Daoy (cell line): ENCODE data around the gene TFB1M. TPM values are rescaled to one million over a fixed set of nuclear protein-coding genes. Genes with fewer than 3 reads are reported as not detected.

Experiments
- DNase-seq: peaks from one replicate; pipeline ENCODE4 v3.0.0-alpha.2; 2015; ENCODE audit warnings: low read depth
- total RNA-seq: library from RNA; depleted of rRNA; stranded (reverse); fragments of >200 nt; shearing (Covaris generic); gene quantifications from 2 replicates; pipeline ENCODE4 v1.2.3, GENCODE V29; 2014

TFB1M gene
- total RNA-seq, 1 experiment from 2014 or later, result 28.3 TPM

DNA sequence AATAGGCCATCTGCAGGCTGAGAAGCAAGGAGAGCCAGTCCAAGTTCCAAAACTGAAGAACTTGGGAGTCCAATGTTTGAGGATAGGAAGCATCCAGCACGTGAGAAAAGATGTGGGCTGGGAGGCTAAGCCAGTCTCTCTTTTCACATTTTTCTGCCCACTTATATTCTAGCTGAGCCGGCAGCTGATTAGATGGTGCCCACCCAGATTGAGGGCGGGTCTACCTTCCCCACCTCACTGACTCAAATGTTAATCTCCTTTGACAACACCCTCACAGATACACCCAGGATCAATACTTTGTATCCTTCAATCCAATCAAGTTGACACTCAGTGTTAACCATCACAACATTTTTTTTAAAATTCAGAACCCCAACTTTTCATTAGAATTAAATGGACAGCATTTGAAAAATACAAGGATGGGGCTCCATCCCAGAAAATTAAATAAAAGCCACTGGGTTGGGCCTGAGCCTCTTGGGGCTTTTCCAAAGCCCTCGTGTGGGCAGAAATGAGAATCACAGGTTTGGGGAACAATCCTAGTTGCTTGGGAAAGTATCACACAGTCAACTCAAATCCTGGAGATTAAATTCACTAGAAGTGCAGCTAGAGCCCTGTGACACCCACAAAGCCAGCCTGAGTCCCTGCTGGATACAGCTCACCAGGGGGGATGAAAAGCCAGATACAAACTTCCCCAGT is 48.3 kb downstream of the TFB1M start:
- no peak for DNase-seq

DNA sequence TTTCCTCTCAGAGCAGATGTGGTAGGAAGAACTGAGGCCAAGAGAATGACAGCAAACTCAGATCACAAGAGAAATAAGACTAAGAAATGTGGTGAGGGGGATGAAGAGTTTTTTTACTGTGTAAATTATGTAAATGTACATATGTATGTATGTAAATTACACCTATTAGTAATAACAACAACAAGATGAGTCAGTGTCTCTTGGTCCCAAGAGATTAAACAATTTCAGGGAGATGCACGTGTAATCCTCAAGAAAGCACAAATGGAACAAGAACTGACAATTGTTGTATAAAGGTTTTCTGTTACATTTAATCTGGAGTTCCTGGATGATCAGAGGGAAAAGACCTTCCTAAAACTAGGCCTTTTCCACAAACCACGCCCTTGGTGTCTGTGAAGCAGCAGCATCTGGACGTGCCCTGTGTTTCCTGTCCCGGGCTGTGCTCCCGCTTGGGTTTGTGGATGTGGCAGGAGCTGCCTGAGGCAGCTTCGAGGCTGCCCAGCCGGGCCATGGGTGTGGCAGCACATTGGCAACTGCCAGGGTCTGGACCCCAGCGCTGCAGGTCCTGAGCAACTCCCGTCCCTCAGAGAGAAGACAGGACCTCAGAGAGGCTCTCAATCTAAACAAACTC is 49.5 kb downstream of the TFB1M start:
- no peak for DNase-seq

DNA sequence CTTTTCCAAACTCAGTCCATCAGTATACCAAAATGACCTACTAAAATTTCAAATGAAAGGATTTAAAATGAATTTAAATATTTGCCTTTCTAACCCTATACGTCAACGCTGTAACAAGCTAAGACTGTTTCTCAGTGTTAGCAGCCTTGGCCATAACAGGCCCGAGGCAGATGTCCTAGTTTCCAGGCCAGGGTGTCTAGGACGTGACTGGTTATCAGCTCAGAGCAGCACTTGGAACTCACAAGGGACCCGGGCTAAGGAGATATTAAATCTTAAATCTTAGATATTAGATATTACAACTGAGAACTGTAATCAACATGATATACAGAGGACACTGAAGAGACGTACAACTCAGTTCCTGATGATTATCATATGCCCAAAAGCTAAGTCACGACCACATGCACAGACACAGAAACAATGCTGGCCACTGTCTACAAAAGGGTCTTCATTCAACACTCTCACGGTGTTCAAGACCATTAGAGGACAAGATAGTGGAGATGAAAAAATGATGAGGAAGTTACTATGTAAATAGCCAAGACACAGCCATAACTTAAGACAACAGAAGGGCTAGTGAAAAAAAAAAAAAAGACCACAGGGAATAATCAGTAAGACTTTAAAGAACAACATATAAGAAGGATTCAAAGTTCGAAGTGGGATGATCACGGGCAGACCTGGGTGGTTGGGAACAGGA is 50.8 kb downstream of the TFB1M start, which contains the start of gene CLDN20:
TSS of gene CLDN20 (plus strand) at position 641 of the 691 bp plus-strand sequence. CDS start 11,707 bp downstream, outside the sequence.
- DNase-seq, result no peak

DNA sequence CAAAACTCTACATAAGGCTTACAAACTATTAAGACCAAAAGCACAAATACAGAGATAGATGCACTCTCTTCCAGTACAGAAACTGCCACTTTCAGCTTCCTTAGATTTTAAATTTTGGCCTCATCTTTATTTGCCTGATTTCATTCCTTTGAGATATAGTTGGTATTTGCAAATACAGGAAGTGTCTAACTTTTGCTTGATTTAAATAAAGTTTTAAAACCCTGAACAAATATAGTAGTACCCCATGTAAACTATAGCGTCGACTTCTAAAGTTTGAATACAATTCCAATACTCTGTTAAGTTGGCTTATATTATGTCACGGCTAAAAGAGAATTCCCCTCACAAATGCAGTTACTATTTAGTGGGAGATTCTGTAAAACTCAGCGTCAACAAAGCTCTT is 51.6 kb downstream of the TFB1M start:
- no peak for DNase-seq

DNA sequence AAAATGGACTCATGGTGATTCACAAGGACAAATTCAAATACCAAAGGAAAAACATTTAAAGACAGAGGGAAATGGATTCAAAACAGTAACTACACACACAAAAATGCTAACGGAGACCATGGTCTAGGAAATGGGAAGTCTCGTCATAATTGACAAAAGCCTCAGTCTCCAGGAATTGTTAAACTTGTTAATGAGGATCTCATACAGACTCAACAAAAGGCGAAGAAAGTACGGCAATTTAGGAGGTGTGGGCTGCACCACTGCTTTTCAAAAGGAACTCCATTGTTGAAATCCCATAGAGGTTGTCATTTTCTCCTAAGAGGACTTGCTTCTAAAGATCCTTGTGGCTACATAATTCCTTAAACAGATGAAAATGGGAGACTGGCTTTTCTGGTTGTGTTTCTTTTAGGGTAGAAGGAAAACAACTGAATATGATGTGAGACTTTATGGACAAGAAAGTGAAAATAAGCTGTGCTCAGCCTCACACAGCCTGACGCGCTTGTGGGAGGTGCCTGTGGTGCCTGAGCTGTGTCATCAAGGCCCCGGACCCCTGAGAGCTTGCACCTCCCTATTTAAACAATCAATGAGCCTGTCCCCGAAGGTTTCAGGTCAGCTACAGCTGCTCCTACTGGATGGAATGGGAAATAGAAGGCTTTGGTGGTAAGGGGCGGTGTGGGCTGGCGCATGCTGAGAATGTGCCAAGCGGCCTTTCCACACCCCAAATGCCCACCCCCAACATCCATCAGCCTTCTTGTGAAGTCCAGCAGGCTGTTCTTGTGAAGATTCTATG is 53.0 kb downstream of the TFB1M start:
- no peak for DNase-seq

DNA sequence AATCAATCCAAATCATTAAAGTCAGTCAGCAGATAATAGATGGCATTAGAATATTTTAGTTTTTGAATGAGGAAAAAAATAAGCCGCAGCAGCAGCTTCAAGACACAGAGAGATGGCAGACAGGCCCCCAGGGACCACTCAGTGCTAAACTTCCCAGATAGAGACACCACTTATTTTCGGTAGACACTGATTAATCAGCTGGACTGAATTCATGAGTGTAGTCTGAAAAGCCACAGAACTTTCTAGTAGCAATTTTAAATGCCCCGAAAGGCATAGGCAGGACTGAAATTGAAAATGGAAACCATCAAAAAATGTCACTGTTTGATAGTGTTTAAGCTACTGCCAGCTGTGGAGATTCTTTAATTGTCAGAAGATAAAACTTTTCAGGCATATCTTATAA is 53.6 kb downstream of the TFB1M start:
- DNase-seq, result no peak

DNA sequence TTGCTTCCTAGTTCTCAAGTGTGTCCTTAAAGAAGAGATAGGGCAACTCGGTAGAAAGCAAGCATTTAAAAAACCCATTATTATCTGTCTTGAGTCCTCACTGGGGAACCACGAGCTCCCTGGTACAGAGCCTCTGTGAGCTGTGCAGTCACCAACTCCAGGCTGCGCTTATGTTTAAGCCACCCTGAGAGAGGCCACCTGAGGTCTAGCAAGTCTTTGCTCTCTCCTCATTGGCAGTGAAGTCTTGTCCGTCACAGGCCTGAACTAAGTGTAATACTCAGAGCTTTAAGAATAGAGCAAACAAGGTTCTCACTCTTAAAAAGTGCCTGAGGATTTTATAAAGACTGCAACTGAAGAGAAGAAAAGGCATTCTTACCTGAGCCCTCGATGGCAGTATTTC is 54.4 kb downstream of the TFB1M start:
- DNase-seq, result no peak

DNA sequence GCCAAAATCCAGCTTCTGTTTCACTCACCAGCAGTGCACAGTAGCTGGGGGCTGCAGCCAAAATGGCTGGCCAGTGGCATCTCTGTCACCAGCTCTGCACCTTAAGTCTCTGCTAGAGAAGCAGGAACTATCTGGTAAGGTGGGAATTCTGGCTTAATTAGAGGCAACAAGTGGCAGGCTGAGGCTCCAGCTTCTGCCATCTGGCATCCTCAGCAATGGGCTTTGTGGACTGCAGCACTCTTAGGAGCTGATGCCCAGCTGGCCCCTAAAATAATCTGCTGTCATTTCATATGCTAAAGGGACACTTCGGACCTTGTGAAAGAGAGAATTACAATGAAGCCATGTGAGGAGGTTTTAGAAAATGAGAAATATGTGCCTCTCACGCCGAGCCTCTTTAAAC is 55.1 kb downstream of the TFB1M start:
- DNase-seq, result no peak

DNA sequence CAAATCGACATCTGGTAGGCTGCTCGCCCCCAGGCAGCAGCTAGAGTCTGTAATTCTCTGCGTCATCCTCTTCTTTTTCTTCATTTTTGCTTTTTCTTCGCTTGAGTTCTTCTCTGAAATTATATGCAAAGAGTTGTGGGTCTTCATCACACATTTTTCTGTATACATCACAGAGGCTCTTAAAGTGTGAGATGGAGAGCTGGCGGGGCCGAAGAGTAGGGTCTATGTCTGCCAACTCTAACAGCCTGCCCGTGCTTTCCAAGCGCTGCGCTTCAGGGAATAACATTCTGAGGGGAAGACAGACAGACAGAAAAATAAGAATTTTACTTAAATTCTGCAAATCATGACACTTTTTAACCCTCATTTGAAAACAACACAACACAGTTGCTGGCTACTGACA is 56.5 kb downstream of the TFB1M start:
- no peak for DNase-seq

DNA sequence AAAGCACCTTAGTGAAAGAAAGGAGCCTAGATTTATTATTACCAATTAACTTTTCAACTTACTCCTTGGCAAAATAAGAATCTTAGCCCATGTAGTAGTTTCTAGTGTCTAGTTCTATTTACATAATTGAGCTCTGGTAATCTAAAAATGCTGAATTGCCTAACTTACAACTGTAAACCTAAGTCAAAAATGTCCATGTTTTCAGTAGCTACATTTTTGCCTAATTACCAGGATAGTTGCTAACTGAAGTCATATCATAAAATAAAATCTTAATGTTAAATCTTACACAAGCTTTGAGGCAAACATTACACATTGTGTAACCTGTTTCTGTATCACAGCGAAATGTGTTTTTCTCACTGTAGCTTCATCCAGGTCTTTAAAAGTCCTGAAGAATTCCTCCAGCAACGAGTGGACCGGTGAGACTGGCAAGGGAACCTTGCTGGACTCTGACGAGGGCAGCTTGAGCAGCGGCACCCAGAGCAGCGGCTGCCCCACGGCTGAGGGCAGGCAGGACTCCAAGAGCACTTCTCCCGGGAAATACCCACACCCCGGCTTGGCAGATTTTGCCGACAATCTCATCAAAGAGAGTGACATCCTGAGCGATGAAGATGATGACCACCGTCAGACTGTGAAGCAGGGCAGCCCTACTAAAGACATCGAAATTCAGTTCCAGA is 58.0 kb downstream of the TFB1M start:
- DNase-seq, result no peak

DNA sequence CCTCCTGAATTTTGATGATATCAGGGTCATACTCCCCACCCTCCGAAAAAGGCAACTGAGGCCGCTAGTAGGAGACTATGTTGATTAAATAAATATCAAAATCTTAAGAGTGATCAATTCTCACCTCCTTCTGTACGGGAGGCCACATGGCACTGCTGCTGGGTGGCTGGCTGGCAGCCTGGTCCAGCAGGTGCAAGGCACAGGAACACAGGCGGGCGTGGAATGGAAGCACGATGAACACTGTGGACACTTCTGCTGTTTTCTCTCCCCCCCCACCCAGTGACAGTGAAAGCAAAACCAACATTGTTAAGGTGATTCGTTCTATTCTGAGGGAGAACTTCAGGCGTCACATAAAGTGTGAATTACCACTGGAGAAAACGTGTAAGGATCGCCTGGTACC is 60.1 kb downstream of the TFB1M start:
- no peak for DNase-seq

DNA sequence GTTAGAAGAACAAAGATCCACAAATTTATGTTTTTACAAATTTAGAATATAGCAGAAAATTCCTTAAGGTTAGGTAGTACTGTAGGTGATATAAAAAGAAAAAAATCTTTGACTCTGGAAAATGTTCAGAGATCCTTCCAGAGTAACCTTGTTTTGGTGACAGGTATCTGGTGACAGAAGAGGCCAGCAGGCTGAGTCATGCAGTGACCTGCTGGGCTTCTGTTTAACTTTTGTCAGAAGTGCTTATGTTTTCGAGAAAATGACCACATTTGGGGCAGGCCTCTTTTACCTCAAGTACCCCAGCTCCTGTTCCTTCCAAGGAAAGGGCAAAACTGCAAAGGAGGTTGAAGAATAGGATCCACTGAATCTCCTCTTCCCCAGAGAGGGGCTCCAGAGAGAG is 60.9 kb downstream of the TFB1M start:
- DNase-seq, result no peak

DNA sequence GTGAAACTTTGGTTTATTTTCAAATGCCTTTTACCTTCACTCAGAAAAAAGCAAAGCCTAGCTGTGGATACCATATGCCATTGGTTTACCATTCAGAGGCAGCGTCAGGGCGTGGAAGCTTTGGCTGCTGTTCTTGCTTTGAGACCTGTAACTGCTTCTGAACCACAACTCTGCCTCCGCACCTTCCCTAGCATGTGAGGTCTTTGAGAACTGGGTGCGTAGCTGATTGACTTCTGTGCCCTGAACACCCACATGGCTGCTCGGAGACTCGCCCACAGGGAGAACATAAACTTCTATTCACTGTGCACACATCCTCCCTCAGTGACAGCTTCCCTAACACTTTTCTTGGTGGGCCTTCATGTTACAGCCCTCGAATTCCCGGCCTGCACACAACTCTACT is 61.7 kb downstream of the TFB1M start:
- no peak for DNase-seq

DNA sequence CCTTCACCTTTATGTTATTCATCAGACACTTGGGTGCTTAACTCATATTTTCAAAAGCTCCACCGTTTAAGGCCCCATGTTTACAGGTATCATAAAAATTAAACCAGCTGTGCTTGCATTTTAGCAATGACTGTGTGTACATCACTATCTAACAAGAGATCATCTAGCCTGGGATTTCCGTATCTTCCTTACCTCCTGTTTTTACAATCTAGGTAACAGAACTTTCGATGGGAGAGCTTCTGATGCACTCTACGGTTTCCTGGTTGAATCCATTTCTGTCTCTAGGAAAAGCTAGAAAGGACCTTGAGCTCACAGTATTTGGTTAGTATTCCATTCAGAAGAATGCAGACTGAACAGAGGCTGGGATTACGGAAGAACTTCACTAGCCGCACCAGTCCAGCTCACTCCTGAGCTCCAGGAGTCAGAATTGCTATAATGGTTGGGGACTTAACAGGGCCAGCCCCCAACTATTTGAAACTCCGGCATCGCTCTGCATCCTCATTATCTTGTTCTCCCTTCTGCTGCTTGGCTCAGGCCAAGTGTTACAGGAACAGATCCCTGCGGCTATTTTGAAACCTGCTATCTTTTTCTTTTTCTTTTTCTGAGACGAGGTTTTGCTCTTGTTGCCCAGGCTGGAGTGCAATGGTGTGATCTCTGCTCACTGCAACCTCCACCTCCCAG is 63.4 kb downstream of the TFB1M start:
- no peak for DNase-seq

DNA sequence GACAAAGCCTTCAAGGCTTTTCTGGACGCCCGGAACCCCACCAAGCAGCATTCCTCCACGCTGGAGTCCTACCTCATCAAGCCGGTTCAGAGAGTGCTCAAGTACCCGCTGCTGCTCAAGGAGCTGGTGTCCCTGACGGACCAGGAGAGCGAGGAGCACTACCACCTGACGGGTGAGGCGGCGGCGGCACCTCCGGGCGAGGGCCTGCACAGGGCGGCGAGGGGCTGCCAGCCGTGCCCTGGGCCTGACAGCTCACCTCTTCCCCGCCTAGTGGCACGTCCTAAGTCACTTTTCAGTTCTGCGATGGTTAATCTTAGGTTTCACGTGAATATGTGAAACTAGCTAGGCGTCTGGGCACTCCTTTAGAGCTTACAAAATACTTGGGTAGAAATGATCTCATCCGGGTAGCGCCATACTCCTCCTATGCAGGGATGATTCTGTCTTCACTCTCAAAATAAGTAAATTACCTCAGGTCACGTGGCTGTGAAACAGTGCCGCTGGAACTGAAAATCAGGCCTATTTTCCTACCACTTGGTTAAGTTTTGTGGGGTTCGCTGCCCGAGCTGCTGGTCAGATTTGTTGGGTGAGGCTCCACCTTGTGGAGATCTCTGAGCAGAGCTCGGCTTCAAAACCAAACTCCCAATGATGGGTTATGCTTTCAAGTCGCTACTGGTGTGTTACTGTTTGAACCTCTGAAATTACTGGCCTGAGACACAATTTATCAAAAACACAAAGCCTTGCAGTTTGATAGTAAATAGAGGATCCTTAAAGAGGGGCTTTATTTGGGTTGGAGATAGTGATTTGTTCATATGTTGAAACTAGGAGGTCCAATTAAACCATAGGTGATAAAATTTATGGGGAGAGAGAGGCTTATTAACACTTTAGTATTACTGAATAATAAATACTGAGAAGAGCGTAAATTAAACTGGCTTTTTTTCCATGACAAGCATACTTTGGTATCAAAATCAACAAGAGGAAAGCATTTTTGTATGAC is 66.0 kb downstream of the TFB1M start:
- DNase-seq, result peak; percentile 59

DNA sequence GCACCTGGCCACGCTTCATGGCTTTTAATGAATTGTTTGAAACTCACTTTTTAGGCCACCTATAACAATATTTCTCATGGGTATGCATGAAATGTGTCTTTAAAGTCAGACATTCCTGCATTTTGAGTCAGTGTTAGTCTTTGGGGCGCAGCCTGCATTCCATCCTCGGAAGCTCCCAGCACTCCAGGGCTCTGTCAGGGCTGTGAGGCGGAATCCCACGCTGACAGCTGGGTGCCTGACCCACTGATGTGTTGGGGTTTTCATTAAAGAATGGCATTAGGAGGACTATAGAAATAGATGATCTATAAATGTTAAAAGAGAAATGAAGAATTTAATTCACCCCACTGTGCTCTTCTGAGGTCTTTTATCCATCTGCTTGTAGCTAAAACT is 66.7 kb downstream of the TFB1M start:
- peak; percentile 63 for DNase-seq

DNA sequence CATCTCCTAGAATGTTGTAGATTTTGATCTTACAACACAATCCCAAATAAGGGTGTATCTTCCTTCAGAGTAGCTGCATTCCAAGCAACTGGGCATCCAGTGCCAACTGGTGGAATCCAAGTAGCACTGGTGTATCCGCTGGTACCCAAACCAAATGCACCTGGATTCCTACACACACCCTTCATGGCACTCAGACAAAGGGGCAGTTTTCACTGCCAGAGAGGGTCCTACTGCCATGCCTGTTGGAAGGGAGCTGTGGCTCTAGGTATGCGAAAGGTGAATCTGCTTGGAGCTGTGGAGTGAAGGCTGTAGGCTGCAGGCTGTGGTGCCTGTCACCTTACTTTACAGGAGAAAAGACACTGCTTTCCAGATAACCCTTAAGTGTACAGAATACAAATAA is 67.5 kb downstream of the TFB1M start:
- DNase-seq, result no peak

DNA sequence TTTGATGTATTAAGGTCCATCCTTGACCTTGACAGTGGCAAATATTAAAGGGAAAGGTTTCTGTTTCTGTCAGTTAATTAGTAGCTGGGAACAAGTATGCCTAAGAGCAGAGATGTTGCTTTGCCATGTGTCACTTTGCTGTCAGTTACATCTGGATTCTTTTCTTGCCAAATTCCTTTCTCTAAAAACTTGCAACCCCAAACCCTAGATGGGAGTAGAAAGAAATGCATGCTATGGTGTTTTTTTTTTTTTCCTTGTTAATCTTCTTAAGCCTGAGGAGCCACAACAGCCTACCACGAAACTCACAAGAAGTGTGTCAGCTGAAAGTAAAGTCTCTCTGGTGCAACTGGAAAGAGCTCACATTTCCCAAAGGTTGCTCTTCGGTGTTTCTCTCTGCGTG is 68.5 kb downstream of the TFB1M start:
- no peak for DNase-seq

DNA sequence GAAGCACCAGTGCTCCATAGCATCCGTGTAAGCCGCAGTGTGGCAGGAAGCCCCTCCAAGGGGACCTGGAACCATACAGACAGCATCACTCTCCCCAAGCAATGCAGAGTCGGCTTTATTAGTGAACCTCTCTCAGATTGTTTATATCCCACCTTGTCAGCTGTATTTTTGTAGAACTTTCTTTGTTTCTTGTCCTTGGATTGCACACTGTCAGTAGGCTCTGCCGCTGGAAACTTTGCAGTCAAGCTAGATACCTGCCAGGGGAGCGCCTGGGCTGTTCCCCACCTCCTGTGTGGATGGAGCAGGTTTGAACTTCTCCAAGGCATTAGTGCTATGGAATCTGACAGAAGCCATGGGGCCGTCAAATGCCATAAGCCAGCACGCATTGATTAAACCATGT is 69.1 kb downstream of the TFB1M start:
- DNase-seq, result no peak

DNA sequence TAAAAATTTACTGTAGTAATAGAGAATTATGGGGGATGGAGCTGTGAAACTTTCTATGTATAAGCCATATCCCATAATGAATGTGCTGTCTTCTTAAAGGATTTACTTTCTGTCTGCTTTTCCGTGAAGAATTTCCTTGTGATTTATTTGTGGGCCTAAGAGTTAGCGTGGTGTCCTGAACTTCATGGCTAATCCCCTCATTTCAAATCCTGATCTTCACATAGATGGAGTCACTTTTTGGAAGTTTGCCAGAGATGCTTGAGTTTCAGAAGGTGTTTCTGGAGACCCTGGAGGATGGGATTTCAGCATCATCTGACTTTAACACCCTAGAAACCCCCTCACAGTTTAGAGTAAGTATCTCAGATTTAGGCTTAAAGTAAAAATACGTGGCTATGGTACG is 69.8 kb downstream of the TFB1M start:
- DNase-seq, result no peak
